K562 (cell line): ENCODE measurements around the gene HTR4. TPM values are rescaled to one million over a fixed set of nuclear protein-coding genes. Genes with fewer than 3 reads are reported as not detected.

Experiments
- BCOR ChIP-seq: fragments of 450-650 bp; IDR thresholded peaks from 2 replicates; pipeline ENCODE4 v1.6.1; 2016
- BHLHE40 ChIP-seq: IDR thresholded peaks from 2 replicates; pipeline ENCODE4 v1.6.1; 2011; ENCODE audit warnings: low read length, improper control_type of control experiment
- FOXM1 ChIP-seq, 2 experiments: fragments of 450-650 bp in 1 of 2; sonication (generic) in 1 of 2; formaldehyde crosslinking in 1 of 2; IDR thresholded peaks; 2 replicates each; pipeline versions ENCODE4 v1.6.1 to v1.9.0; 2017 to 2022; ENCODE audit warnings: low read depth in 2 of 2, mild to moderate bottlenecking in 2 of 2, missing genetic modification reagents in 1 of 2, moderate library complexity in 1 of 2
- JUND ChIP-seq, 2 experiments: IDR thresholded peaks; 2 replicates in 1 of 2; 3 replicates in 1 of 2; pipeline ENCODE4 v1.6.1; 2011; ENCODE audit warnings: borderline replicate concordance in 2 of 2, low read depth in 2 of 2, low read length in 2 of 2, improper control_type of control experiment in 1 of 2, missing biosample characterization in 1 of 2, missing genetic modification characterization in 1 of 2, missing genetic modification reagents in 1 of 2
- KAT2B ChIP-seq: IDR thresholded peaks from one replicate; pipeline ENCODE4 v1.6.1; 2012; ENCODE audit warnings: low read depth, mild to moderate bottlenecking, control low read depth, inconsistent platforms, low read length, moderate library complexity
- PCBP1 ChIP-seq: fragments of 200-400 bp; formaldehyde crosslinking; IDR thresholded peaks from 2 replicates; pipeline ENCODE4 v1.6.1; 2018; ENCODE audit warnings: mild to moderate bottlenecking, low read depth, low read length; ENCODE audit not compliant: poor library complexity, severe bottlenecking
- PHB2 ChIP-seq: fragments of 450-650 bp; IDR thresholded peaks from 2 replicates; pipeline ENCODE4 v1.6.1; 2017; ENCODE audit warnings: low read depth
- SLC30A9 ChIP-seq: fragments of 250-450 bp; sonication (Bioruptor Pico); IDR thresholded peaks from 2 replicates; pipeline ENCODE4 v1.8.0; 2022; ENCODE audit warnings: mild to moderate bottlenecking, moderate library complexity
- SMARCA4 ChIP-seq: fragments of 450-650 bp; IDR thresholded peaks from 2 replicates; pipeline ENCODE4 v1.6.1; 2016
- TCF3 ChIP-seq: sonication (generic); formaldehyde crosslinking; IDR thresholded peaks from 2 replicates; pipeline ENCODE4 v1.4.0; 2020; ENCODE audit warnings: mild to moderate bottlenecking, missing genetic modification reagents
- VEZF1 ChIP-seq: fragments of 200-800 bp; sonication (Bioruptor generic); IDR thresholded peaks from 2 replicates; pipeline ENCODE4 v1.6.1; 2017; ENCODE audit warnings: missing genetic modification characterization, missing compliant biosample characterization
- ZNF444 ChIP-seq: fragments of 250-450 bp; sonication (Bioruptor Pico); IDR thresholded peaks from 2 replicates; pipeline ENCODE4 v1.4.0; 2020; ENCODE audit warnings: mild to moderate bottlenecking, moderate library complexity
- polyA plus RNA-seq, 8 experiments: library from polyadenylated mRNA; depleted of rRNA in 4 of 8; stranded (reverse) in 5 of 8; unstranded in 3 of 8; fragments of >200 nt; fragmentation: Nextera tagmentation in 2 of 8; fragmentation: Illumina TruSeq in 1 of 8; extraction: Ambion mirVana in 2 of 8; extraction: Trizol in 1 of 8; gene quantifications; 2 replicates each; pipeline versions ENCODE4 v1.2.1 to v1.2.3, GENCODE V29; 2011 to 2014; ENCODE audit warnings: inconsistent platforms in 1 of 8, missing spikeins in 1 of 8
- total RNA-seq, 7 experiments: library from RNA; depleted of rRNA in 6 of 7; stranded (reverse); fragments of >200 nt in 6 of 7; fragmentation: Illumina TruSeq in 2 of 7; extraction: Trizol in 2 of 7; gene quantifications; 2 replicates each; pipeline versions ENCODE4 v1.2.1 to v1.2.3, GENCODE V29; 2011 to 2021; ENCODE audit warnings: low replicate concordance in 1 of 7
- TF ChIP-seq, protein P1 (sequence below): fragments of 450-650 bp; IDR thresholded peaks from 2 replicates; pipeline ENCODE4 v1.6.1; 2016; ENCODE audit warnings: low read depth, mild to moderate bottlenecking, moderate library complexity
- TF ChIP-seq, protein P2 (sequence below): sonication (generic); formaldehyde crosslinking; IDR thresholded peaks from 2 replicates; pipeline ENCODE4 v1.9.0; 2022; ENCODE audit warnings: mild to moderate bottlenecking, missing genetic modification reagents
- TF ChIP-seq, protein P3 (sequence below), 2 experiments: fragments of 450-650 bp in 1 of 2; sonication (generic) in 1 of 2; formaldehyde crosslinking; conservative IDR thresholded peaks; 2 replicates each; pipeline versions ENCODE4 v1.4.0 to v1.8.1; 2020 to 2022; ENCODE audit warnings: mild to moderate bottlenecking in 1 of 2, missing genetic modification reagents in 1 of 2
- TF ChIP-seq, protein P4 (sequence below): fragments of 450-650 bp; IDR thresholded peaks from 2 replicates; pipeline ENCODE4 v1.6.1; 2016
- TF ChIP-seq, protein P5 (sequence below): sonication (generic); formaldehyde crosslinking; IDR thresholded peaks from 2 replicates; pipeline ENCODE4 v1.8.0; 2022; ENCODE audit warnings: mild to moderate bottlenecking, missing genetic modification reagents

HTR4 gene
- total and polyA plus RNA-seq, 9 of the 15 experiments (the other 6 are each of a cell fraction or from before 2014, with no cell fraction given) = 0.13 TPM; not detected in 8

DNA sequence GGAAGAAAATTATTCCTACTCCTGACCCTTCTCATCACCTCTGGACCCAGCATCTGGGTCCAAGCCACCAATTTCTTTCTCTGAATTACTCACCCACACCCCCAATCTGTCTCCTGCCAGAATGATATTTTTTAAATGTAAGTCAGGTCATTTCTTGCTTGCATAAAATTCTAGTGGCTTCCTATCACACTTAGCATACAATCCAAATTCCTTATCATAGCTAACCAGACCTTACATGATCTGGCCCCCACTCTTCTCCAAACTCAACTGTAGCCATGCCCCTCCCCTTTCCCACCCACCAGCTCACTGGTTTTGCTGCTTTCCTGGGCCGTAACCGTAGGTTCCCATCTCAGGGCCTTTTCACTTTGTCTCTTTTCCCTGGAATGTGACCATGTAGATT is 15.2 kb downstream of the HTR4 start (continued):
- peak; percentile 94 for TF ChIP-seq FOXM1 (IDR thresholded peaks at IDR 0.05; ENCODE audit: low read depth)
- no peak for TF ChIP-seq FOXM1 (CRISPR knock-in tag; IDR thresholded peaks at IDR 0.05; ENCODE audit: low read depth)
- no peak for TF ChIP-seq ZNF444
- TF ChIP-seq, protein P1, sequence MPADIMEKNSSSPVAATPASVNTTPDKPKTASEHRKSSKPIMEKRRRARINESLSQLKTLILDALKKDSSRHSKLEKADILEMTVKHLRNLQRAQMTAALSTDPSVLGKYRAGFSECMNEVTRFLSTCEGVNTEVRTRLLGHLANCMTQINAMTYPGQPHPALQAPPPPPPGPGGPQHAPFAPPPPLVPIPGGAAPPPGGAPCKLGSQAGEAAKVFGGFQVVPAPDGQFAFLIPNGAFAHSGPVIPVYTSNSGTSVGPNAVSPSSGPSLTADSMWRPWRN = peak; percentile 73
- TF ChIP-seq BCOR = 0 out of 2 replicates have a peak, but pooled peaks have one; percentile 25
- TF ChIP-seq, protein P2, sequence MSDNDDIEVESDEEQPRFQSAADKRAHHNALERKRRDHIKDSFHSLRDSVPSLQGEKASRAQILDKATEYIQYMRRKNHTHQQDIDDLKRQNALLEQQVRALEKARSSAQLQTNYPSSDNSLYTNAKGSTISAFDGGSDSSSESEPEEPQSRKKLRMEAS (CRISPR knock-in tag) = no peak
- peak; percentile 44; the same call in 1 of the 2 replicates for TF ChIP-seq BHLHE40
- no peak for TF ChIP-seq PCBP1
- TF ChIP-seq SMARCA4 = peak; percentile 99
- TF ChIP-seq PHB2 = peak; percentile 92
- TF ChIP-seq KAT2B = no peak
- TF ChIP-seq, protein P3, sequence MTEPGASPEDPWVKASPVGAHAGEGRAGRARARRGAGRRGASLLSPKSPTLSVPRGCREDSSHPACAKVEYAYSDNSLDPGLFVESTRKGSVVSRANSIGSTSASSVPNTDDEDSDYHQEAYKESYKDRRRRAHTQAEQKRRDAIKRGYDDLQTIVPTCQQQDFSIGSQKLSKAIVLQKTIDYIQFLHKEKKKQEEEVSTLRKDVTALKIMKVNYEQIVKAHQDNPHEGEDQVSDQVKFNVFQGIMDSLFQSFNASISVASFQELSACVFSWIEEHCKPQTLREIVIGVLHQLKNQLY (CRISPR knock-in tag; conservative IDR thresholded peaks at IDR 0.05) = no peak
- peak; percentile 98 for TF ChIP-seq TCF3 (CRISPR knock-in tag)
- TF ChIP-seq VEZF1 (CRISPR knock-in tag) = peak; percentile 94
- TF ChIP-seq, protein P4, sequence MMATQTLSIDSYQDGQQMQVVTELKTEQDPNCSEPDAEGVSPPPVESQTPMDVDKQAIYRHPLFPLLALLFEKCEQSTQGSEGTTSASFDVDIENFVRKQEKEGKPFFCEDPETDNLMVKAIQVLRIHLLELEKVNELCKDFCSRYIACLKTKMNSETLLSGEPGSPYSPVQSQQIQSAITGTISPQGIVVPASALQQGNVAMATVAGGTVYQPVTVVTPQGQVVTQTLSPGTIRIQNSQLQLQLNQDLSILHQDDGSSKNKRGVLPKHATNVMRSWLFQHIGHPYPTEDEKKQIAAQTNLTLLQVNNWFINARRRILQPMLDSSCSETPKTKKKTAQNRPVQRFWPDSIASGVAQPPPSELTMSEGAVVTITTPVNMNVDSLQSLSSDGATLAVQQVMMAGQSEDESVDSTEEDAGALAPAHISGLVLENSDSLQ = peak; percentile 41
- no peak for TF ChIP-seq SLC30A9 (CRISPR knock-in tag)
- peak; percentile 72; the same call in 1 of the 2 replicates for TF ChIP-seq JUND (IDR thresholded peaks at IDR 0.05; ENCODE audit: borderline replicate concordance, low read depth, low read length)
- TF ChIP-seq JUND (tag; IDR thresholded peaks at IDR 0.05; ENCODE audit: borderline replicate concordance, low read depth, low read length) = peak; percentile 76; the same call in 1 of the 3 replicates
- TF ChIP-seq, protein P5, sequence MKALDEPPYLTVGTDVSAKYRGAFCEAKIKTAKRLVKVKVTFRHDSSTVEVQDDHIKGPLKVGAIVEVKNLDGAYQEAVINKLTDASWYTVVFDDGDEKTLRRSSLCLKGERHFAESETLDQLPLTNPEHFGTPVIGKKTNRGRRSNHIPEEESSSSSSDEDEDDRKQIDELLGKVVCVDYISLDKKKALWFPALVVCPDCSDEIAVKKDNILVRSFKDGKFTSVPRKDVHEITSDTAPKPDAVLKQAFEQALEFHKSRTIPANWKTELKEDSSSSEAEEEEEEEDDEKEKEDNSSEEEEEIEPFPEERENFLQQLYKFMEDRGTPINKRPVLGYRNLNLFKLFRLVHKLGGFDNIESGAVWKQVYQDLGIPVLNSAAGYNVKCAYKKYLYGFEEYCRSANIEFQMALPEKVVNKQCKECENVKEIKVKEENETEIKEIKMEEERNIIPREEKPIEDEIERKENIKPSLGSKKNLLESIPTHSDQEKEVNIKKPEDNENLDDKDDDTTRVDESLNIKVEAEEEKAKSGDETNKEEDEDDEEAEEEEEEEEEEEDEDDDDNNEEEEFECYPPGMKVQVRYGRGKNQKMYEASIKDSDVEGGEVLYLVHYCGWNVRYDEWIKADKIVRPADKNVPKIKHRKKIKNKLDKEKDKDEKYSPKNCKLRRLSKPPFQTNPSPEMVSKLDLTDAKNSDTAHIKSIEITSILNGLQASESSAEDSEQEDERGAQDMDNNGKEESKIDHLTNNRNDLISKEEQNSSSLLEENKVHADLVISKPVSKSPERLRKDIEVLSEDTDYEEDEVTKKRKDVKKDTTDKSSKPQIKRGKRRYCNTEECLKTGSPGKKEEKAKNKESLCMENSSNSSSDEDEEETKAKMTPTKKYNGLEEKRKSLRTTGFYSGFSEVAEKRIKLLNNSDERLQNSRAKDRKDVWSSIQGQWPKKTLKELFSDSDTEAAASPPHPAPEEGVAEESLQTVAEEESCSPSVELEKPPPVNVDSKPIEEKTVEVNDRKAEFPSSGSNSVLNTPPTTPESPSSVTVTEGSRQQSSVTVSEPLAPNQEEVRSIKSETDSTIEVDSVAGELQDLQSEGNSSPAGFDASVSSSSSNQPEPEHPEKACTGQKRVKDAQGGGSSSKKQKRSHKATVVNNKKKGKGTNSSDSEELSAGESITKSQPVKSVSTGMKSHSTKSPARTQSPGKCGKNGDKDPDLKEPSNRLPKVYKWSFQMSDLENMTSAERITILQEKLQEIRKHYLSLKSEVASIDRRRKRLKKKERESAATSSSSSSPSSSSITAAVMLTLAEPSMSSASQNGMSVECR (CRISPR knock-in tag) = no peak
